GM21723 (cell line): ENCODE data around the gene CSE1L.
A peak's percentile ranks its signal among the peaks of the same experiment; 100 is the strongest.
"Not testable (repeated sequence)": the region's sequence is repeated elsewhere in the genome, so short reads cannot be mapped to it uniquely, and the experiment has no call there.

Experiments used
- ATAC-seq: cut with Tn5 transposase; IDR thresholded peaks from one replicate; pipeline ENCODE4 v1.9.1; 2021; ENCODE audit warnings: mild to moderate bottlenecking, moderate library complexity; ENCODE audit not compliant: unreplicated experiment

CSE1L gene

GRCh38 chr20:49046087-49046900 lies at the start of gene CSE1L:
Gene CSE1L (plus strand): TSS chr20:49046312. CDS start chr20:49058464, 12,152 bp downstream.
- ATAC-seq, result peak; percentile 83

- no peak for ATAC-seq
Observed at GRCh38 chr20:48999890-49000870, 45.9 kb upstream of the CSE1L start.

- no peak for ATAC-seq
Observed at GRCh38 chr20:49001741-49002140, 44.4 kb upstream of the CSE1L start.

GRCh38 chr20:49006446-49006980 lies 39.6 kb upstream of the CSE1L start:
- ATAC-seq, result no peak

GRCh38 chr20:49009899-49010631 lies 36.0 kb upstream of the CSE1L start:
- no peak for ATAC-seq

GRCh38 chr20:49024220-49024619 lies 21.9 kb upstream of the CSE1L start:
- no peak for ATAC-seq

- ATAC-seq, result not testable (repeated sequence)
Observed at GRCh38 chr20:49028177-49028576, 17.9 kb upstream of the CSE1L start.

GRCh38 chr20:49028684-49029083 lies 17.4 kb upstream of the CSE1L start:
- ATAC-seq, result no peak

- ATAC-seq, result no peak
Observed at GRCh38 chr20:49029203-49029602, 16.9 kb upstream of the CSE1L start.

GRCh38 chr20:49030954-49031619 lies 15.0 kb upstream of the CSE1L start:
- no peak for ATAC-seq

GRCh38 chr20:49032455-49032854 lies 13.7 kb upstream of the CSE1L start:
- ATAC-seq, result no peak

- ATAC-seq, result no peak
Observed at GRCh38 chr20:49034070-49034732, 11.9 kb upstream of the CSE1L start.

- no peak for ATAC-seq
Observed at GRCh38 chr20:49037962-49038387, 8.1 kb upstream of the CSE1L start.

- no peak for ATAC-seq
Observed at GRCh38 chr20:49039854-49040253, 6.3 kb upstream of the CSE1L start.

- no peak for ATAC-seq
Observed at GRCh38 chr20:49043000-49043399, 3.1 kb upstream of the CSE1L start.

- ATAC-seq, result peak; percentile 21
Observed at GRCh38 chr20:49045440-49046086, 549 bp upstream of the CSE1L start.

GRCh38 chr20:49052334-49052733 lies 6.2 kb downstream of the CSE1L start:
- ATAC-seq, result no peak

- ATAC-seq, result no peak
Observed at GRCh38 chr20:49054056-49054643, 8.0 kb downstream of the CSE1L start.

GRCh38 chr20:49063279-49063678 lies 17.2 kb downstream of the CSE1L start:
- ATAC-seq, result no peak
